Tibial artery (tissue), 4 donors: ENCODE data around the gene LLCFC1.

Experiments
- DNase-seq, 2 donors: peaks; one replicate each; pipeline ENCODE4 v3.0.0-alpha.2; 2019
- H3K27ac ChIP-seq, 2 donors: fragments of 200-600 bp; sonication (generic) in 1 of 2; 1 replicate in 1 of 2; 2 replicates in 1 of 2; pipeline ENCODE4 v1.5.1; 2018 to 2019; ENCODE audit warnings: mild to moderate bottlenecking in 1 of 2
- H3K27me3 ChIP-seq, 2 donors: fragments of 200-600 bp; sonication (generic) in 1 of 2; one replicate each; pipeline versions ENCODE4 v1.5.1 to v1.6.0; 2016 to 2019
- H3K36me3 ChIP-seq, 3 donors: fragments of 200-600 bp; sonication (generic) in 2 of 3; one replicate each; pipeline ENCODE4 v1.5.1; 2016 to 2019; ENCODE audit warnings: mild to moderate bottlenecking in 2 of 3
- H3K4me1 ChIP-seq, 4 donors: fragments of 200-600 bp; sonication (generic) in 2 of 4; 1 replicate in 3 of 4; 2 replicates in 1 of 4; pipeline ENCODE4 v1.5.1; 2016 to 2019
- H3K4me3 ChIP-seq, 2 donors: fragments of 200-600 bp; sonication (generic) in 1 of 2; 1 replicate in 1 of 2; 2 replicates in 1 of 2; pipeline ENCODE4 v1.5.1; 2018 to 2019; ENCODE audit warnings: mild to moderate bottlenecking in 2 of 2
- H3K9me3 ChIP-seq, 3 donors: fragments of 200-600 bp; sonication (generic) in 1 of 3; one replicate each; pipeline ENCODE4 v1.5.1; 2016 to 2019
- CTCF ChIP-seq, 2 experiments: fragments of 200-600 bp in 1 of 2; fragments of 450-650 bp in 1 of 2; IDR thresholded peaks; one replicate each; pipeline ENCODE4 v1.5.1; 2017 to 2019; ENCODE audit warnings: antibody characterized with exemption in 2 of 2, mild to moderate bottlenecking in 1 of 2, moderate library complexity in 1 of 2
- intact Hi-C: fragments of 100-400 bp; cut with DNase I; formaldehyde crosslinking; loops from one replicate; pipeline ENCODE4 v1.15.0; 2023; ENCODE audit warnings: low total_unique reads

Gene LLCFC1

DNA sequence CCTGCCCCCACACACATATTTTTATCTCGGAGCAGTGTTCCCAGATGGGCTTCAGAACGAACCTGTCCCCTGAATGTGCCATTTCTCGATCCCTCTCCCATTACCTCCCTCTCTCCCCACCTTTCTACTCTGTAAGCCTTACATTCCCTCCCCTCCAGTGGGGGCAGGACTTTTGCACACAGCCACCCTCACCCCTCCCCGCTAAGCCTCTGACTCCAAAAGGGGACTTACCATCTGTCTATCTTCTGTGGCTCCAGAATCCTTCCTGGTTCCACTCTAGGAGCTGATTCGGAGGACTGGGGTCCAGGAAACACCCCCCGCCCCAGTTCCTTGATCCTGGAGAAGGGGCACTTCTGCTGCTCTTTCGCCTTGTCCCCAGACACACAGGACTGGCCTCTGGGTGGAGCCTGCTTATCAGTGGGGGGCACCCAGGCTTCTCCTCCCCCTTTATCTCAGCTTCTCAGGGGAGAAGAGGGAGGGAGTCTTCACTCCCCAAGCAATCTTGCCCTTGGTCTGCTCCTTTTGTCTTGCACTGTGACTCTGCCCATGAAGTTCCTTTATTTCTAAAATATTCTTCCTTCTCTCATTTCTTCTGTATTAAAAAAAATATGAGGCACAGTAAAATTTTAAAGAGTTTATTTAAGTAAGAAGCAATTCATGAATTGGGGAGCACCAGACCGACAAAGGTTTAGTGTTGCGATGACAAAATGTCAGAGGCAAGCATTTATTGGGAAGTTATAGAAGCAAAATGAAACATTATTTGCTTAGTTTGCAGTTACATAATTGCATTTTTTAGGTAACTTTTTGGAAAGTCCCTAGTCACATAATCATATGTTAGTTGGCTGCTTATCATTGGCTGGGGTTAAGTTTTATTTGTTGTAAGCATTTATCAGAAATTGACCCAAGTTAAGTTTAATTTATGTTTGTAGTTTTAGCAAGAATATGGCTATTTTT lies 23.0 kb downstream of the LLCFC1 start, which contains the start of gene KEL:
KEL (minus strand) TSS at position 391 of the 954 bp plus-strand sequence; CDS start at position 234, 157 bp downstream.
- no peaks in the 10 kb centered on the region for H3K9me3 ChIP-seq
- DNase-seq: no peak
- no peaks in the 10 kb centered on the region for H3K4me1 ChIP-seq
- H3K36me3 ChIP-seq: no peaks in the 10 kb centered on the region
- intact Hi-C loops: no loop called here
- TF ChIP-seq CTCF (IDR thresholded peaks at IDR 0.05): no peak
- no peaks in the 10 kb centered on the region for H3K27me3 ChIP-seq
- no peak within 1 kb of the TSS for H3K4me3 ChIP-seq
- no peak within 1 kb of the TSS for H3K27ac ChIP-seq

- H3K27ac ChIP-seq: no peak overlapping the region
- DNase-seq: no peak
- no peaks in the 10 kb centered on the region for H3K9me3 ChIP-seq
- no peaks in the 10 kb centered on the region for H3K27me3 ChIP-seq
- H3K4me3 ChIP-seq: no peak overlapping the region
- intact Hi-C loops: no loop called here
- no peaks in the 10 kb centered on the region for H3K4me1 ChIP-seq
- TF ChIP-seq CTCF (IDR thresholded peaks at IDR 0.05): no peak
- H3K36me3 ChIP-seq: no peaks in the 10 kb centered on the region
Observed at GRCh38 chr7:142962991-142963390, 23.7 kb downstream of the LLCFC1 start.

DNA sequence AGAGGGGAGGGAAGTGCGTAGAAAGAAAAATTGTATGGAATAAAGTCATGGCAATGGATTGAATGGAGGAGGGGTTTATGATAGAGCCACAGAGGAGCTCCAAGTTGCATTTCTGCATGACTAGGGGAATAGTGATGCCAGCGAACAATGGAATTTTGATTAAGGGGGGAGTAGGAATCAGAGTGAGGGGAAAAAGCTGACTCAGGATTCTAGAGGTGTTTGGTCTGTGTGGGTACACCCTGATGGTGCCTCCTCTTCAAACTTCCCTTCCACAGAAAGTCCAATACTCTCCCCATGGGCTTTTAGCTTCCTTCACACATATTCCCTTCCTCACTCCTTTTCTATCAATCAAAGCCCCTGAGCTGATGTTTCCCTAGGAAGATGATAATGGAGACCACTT lies 24.7 kb downstream of the LLCFC1 start:
- DNase-seq: no peak
- Histone ChIP-seq H3K36me3 (no peaks in the 10 kb centered on the region), H3K27ac (no peak overlapping the region), H3K4me3 (no peak overlapping the region), H3K27me3 (no peaks in the 10 kb centered on the region), H3K4me1 (no peaks in the 10 kb centered on the region), H3K9me3 (no peaks in the 10 kb centered on the region)
- intact Hi-C loops: no loop called here
- TF ChIP-seq CTCF (IDR thresholded peaks at IDR 0.05): no peak

DNA sequence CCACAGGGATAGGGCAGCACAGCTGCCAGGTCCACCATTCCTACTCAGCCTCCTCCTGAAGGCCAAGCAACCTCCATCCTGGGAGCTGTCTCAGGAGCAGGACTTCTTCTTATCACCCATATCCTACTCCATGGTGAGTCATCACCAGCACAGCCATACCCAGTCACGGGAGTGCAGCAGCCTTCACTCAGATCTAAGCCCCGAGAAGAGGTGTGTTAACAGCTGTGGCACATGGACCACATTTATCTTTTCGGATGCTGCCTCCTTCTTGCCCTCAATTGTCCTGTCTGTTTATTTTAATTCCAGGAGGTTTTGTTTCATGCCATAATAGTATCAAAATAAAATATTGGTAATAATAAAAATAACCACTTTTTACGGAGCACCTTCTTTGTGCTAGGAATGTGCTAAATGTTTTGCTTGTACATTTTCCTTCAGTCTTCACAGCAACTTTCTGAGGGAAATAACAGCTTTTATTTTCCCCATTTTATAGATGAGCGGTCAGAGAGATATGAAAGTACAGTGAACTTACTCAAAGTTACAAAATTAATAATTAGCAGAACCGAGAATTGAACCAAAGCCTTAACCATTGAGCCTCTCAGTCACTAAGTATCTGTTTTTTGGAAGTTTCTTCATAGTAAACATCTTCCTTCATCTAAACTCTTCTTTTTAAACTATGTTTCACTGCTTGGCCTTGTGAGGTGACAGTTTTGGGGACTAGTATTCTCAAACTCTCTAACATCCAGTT lies 25.4 kb downstream of the LLCFC1 start:
- H3K4me1 ChIP-seq: no peaks in the 10 kb centered on the region
- no peak for TF ChIP-seq CTCF (IDR thresholded peaks at IDR 0.05)
- intact Hi-C loops: no loop called here
- no peak overlapping the region for H3K4me3 ChIP-seq
- H3K36me3 ChIP-seq: no peaks in the 10 kb centered on the region
- no peak overlapping the region for H3K27ac ChIP-seq
- no peaks in the 10 kb centered on the region for H3K9me3 ChIP-seq
- DNase-seq: no peak
- H3K27me3 ChIP-seq: no peaks in the 10 kb centered on the region

GRCh38 chr7:142968229-142968628 lies 28.9 kb downstream of the LLCFC1 start:
- H3K27ac ChIP-seq: no peak overlapping the region
- H3K36me3 ChIP-seq: no peaks in the 10 kb centered on the region
- no peaks in the 10 kb centered on the region for H3K4me1 ChIP-seq
- DNase-seq: no peak
- no peak for TF ChIP-seq CTCF (IDR thresholded peaks at IDR 0.05)
- H3K9me3 ChIP-seq: no peaks in the 10 kb centered on the region
- intact Hi-C loops: no loop called here
- no peak overlapping the region for H3K4me3 ChIP-seq
- no peaks in the 10 kb centered on the region for H3K27me3 ChIP-seq
